SK-N-SH treated with all-trans-retinoic acid at 6 μM for 48 hours (cell line): Measurements from ENCODE around the gene TAOK3.

Source experiments
- ATAC-seq: fragments of 200-7000 bp; cut with Tn5 transposase; 3 replicates; pipeline ENCODE4 v1.9.1; 2020; ENCODE audit warnings: mild to moderate bottlenecking, moderate library complexity
- ARNTL ChIP-seq: fragments of 450-650 bp; formaldehyde crosslinking; IDR thresholded peaks from 2 replicates; pipeline ENCODE4 v1.5.0; 2020; ENCODE audit warnings: low read depth, mild to moderate bottlenecking, moderate library complexity, borderline replicate concordance
- BACH2 ChIP-seq: fragments of 250-450 bp; sonication (Bioruptor Pico); IDR thresholded peaks from 2 replicates; pipeline ENCODE4 v1.9.0; 2021; ENCODE audit warnings: mild to moderate bottlenecking, borderline replicate concordance
- CSDC2 ChIP-seq: fragments of 250-450 bp; sonication (Bioruptor Pico); IDR thresholded peaks from 2 replicates; pipeline ENCODE4 v1.5.0; 2020; ENCODE audit warnings: mild to moderate bottlenecking, moderate library complexity
- CSRNP3 ChIP-seq: fragments of 250-450 bp; sonication (Bioruptor Pico); IDR thresholded peaks from 2 replicates; pipeline ENCODE4 v1.5.1; 2021; ENCODE audit warnings: mild to moderate bottlenecking, moderate library complexity
- ESRRG ChIP-seq: fragments of 250-450 bp; sonication (Bioruptor Pico); IDR thresholded peaks from 2 replicates; pipeline ENCODE4 v1.6.1; 2021; ENCODE audit warnings: mild to moderate bottlenecking
- GLIS3 ChIP-seq: fragments of 250-450 bp; sonication (Bioruptor Pico); IDR thresholded peaks from 2 replicates; pipeline ENCODE4 v1.5.0; 2020; ENCODE audit warnings: mild to moderate bottlenecking, moderate library complexity
- ISL1 ChIP-seq: fragments of 250-450 bp; sonication (Bioruptor Pico); IDR thresholded peaks from 2 replicates; pipeline ENCODE4 v2.1.2; 2022; ENCODE audit warnings: mild to moderate bottlenecking, moderate library complexity
- OSR1 ChIP-seq: fragments of 250-450 bp; sonication (Bioruptor Pico); IDR thresholded peaks from 2 replicates; pipeline ENCODE4 v1.8.0; 2022; ENCODE audit warnings: moderate library complexity, mild to moderate bottlenecking, inconsistent platforms
- POU6F1 ChIP-seq: fragments of 250-450 bp; sonication (Bioruptor Pico); IDR thresholded peaks from 2 replicates; pipeline ENCODE4 v1.8.0; 2021; ENCODE audit warnings: low read depth, mild to moderate bottlenecking, moderate library complexity, borderline replicate concordance
- PPARA ChIP-seq: fragments of 250-450 bp; sonication (Bioruptor Pico); IDR thresholded peaks from 2 replicates; pipeline ENCODE4 v1.5.0; 2020; ENCODE audit warnings: mild to moderate bottlenecking, borderline replicate concordance
- RARB ChIP-seq: fragments of 250-450 bp; sonication (Bioruptor Pico); IDR thresholded peaks from 2 replicates; pipeline ENCODE4 v1.8.0; 2021; ENCODE audit warnings: mild to moderate bottlenecking, moderate library complexity
- SNAI2 ChIP-seq: fragments of 250-450 bp; sonication (Bioruptor Pico); IDR thresholded peaks from 2 replicates; pipeline ENCODE4 v1.5.0; 2020; ENCODE audit warnings: mild to moderate bottlenecking, moderate library complexity
- TOX ChIP-seq: fragments of 250-450 bp; sonication (Bioruptor Pico); IDR thresholded peaks from 2 replicates; pipeline ENCODE4 v1.8.0; 2021; ENCODE audit warnings: mild to moderate bottlenecking, moderate library complexity, borderline replicate concordance
- ZC3H10 ChIP-seq: fragments of 250-450 bp; sonication (Bioruptor Pico); IDR thresholded peaks from 2 replicates; pipeline ENCODE4 v1.5.1; 2021; ENCODE audit warnings: mild to moderate bottlenecking, moderate library complexity
- ZFP3 ChIP-seq: fragments of 250-450 bp; sonication (Bioruptor Pico); IDR thresholded peaks from 2 replicates; pipeline ENCODE4 v1.5.0; 2020; ENCODE audit warnings: mild to moderate bottlenecking, moderate library complexity
- ZNF70 ChIP-seq: fragments of 450-650 bp; formaldehyde crosslinking; IDR thresholded peaks from 2 replicates; pipeline ENCODE4 v1.5.0; 2020; ENCODE audit warnings: mild to moderate bottlenecking, moderate library complexity
- ZNF8 ChIP-seq: fragments of 450-650 bp; formaldehyde crosslinking; IDR thresholded peaks from 2 replicates; pipeline ENCODE4 v1.5.0; 2020; ENCODE audit warnings: mild to moderate bottlenecking, moderate library complexity
- TF ChIP-seq, protein P1 (sequence below): fragments of 250-450 bp; sonication (Bioruptor Pico); IDR thresholded peaks from 2 replicates; pipeline ENCODE4 v1.5.0; 2020; ENCODE audit warnings: mild to moderate bottlenecking, moderate library complexity
- TF ChIP-seq, protein P2 (sequence below): fragments of 250-450 bp; sonication (Bioruptor Pico); IDR thresholded peaks from 2 replicates; pipeline ENCODE4 v1.8.0; 2020; ENCODE audit warnings: mild to moderate bottlenecking, moderate library complexity, borderline replicate concordance
- TF ChIP-seq, protein P3 (sequence below): fragments of 250-450 bp; sonication (Bioruptor Pico); IDR thresholded peaks from 2 replicates; pipeline ENCODE4 v1.5.1; 2020; ENCODE audit warnings: low read depth, mild to moderate bottlenecking, moderate library complexity

The TAOK3 gene

GRCh38 chr12:118122264-118122663, 250.4 kb downstream of the TAOK3 start:
- TF ChIP-seq ZFP3 (no peak), SNAI2 (no peak), ESRRG (CRISPR knock-in tag) (no peak), ZNF8 (CRISPR knock-in tag) (no peak), RARB (CRISPR knock-in tag) (no peak), CSRNP3 (CRISPR knock-in tag) (no peak), ZNF70 (CRISPR knock-in tag) (no peak), ISL1 (CRISPR knock-in tag) (no peak), PPARA (CRISPR knock-in tag) (no peak), BACH2 (CRISPR knock-in tag) (no peak), OSR1 (CRISPR knock-in tag) (no peak), CSDC2 (CRISPR knock-in tag) (no peak)
- TF ChIP-seq, protein P1, sequence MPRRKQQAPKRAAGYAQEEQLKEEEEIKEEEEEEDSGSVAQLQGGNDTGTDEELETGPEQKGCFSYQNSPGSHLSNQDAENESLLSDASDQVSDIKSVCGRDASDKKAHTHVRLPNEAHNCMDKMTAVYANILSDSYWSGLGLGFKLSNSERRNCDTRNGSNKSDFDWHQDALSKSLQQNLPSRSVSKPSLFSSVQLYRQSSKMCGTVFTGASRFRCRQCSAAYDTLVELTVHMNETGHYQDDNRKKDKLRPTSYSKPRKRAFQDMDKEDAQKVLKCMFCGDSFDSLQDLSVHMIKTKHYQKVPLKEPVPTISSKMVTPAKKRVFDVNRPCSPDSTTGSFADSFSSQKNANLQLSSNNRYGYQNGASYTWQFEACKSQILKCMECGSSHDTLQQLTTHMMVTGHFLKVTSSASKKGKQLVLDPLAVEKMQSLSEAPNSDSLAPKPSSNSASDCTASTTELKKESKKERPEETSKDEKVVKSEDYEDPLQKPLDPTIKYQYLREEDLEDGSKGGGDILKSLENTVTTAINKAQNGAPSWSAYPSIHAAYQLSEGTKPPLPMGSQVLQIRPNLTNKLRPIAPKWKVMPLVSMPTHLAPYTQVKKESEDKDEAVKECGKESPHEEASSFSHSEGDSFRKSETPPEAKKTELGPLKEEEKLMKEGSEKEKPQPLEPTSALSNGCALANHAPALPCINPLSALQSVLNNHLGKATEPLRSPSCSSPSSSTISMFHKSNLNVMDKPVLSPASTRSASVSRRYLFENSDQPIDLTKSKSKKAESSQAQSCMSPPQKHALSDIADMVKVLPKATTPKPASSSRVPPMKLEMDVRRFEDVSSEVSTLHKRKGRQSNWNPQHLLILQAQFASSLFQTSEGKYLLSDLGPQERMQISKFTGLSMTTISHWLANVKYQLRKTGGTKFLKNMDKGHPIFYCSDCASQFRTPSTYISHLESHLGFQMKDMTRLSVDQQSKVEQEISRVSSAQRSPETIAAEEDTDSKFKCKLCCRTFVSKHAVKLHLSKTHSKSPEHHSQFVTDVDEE (CRISPR knock-in tag): no peak
- ATAC-seq: no peak

- TF ChIP-seq TOX (CRISPR knock-in tag): no peak
- TF ChIP-seq, protein P2, sequence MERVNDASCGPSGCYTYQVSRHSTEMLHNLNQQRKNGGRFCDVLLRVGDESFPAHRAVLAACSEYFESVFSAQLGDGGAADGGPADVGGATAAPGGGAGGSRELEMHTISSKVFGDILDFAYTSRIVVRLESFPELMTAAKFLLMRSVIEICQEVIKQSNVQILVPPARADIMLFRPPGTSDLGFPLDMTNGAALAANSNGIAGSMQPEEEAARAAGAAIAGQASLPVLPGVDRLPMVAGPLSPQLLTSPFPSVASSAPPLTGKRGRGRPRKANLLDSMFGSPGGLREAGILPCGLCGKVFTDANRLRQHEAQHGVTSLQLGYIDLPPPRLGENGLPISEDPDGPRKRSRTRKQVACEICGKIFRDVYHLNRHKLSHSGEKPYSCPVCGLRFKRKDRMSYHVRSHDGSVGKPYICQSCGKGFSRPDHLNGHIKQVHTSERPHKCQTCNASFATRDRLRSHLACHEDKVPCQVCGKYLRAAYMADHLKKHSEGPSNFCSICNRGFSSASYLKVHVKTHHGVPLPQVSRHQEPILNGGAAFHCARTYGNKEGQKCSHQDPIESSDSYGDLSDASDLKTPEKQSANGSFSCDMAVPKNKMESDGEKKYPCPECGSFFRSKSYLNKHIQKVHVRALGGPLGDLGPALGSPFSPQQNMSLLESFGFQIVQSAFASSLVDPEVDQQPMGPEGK (CRISPR knock-in tag): no peak
- TF ChIP-seq ZNF70 (CRISPR knock-in tag): no peak
- no peak for TF ChIP-seq ISL1 (CRISPR knock-in tag)
- ATAC-seq: peak; percentile 94
These were observed 251.9 kb downstream of the TAOK3 start for GRCh38 chr12:118120579-118121363.

DNA sequence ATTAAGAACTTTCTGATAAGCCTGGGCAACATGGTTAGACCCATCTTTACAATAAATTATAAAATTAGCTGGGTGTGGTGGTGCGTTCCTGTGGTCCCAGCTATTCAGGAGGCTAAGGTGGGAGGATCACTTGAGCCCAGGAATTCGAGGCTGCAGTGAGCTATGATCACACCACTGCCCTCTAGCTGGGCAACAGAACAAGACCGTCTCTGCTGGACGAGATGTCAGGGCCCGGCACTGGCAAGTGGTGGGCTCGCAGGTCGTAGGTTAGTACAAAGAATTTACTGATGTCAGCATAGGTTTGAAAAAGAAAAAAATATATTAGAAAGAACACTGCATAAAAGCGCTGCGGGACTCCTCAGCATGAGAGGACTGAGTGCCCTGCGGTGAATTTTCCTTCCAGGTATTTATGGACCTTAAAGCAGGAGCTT, 253.2 kb downstream of the TAOK3 start:
- no peak for TF ChIP-seq SNAI2
- no peak for TF ChIP-seq TOX (CRISPR knock-in tag)
- TF ChIP-seq RARB (CRISPR knock-in tag): no peak
- ATAC-seq: no peak

DNA sequence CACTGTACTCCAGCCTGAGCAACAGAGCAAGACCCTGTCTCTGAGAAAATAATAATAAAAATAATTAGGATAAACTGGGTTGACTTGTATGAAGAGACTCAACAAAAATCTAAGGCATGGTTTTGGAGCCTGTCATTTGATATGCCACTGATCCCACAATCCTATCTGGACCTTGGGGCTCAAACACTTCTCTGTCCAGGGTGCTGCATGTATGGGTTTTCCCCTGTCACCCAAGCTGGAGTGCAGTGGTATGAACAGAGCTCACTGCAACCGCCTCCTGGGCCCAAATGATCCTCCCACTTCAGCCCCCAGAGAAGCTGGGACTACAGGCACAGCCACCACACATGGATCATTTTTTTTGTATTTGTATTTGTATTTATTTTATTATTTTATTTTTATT, 263.6 kb downstream of the TAOK3 start:
- no peak for TF ChIP-seq POU6F1 (CRISPR knock-in tag)
- TF ChIP-seq ZNF8 (CRISPR knock-in tag): no peak
- TF ChIP-seq ZNF70 (CRISPR knock-in tag): no peak
- no peak for TF ChIP-seq GLIS3 (CRISPR knock-in tag)
- TF ChIP-seq ARNTL: no peak
- TF ChIP-seq, all 23 proteins: peak for 0
- no peak for ATAC-seq

DNA sequence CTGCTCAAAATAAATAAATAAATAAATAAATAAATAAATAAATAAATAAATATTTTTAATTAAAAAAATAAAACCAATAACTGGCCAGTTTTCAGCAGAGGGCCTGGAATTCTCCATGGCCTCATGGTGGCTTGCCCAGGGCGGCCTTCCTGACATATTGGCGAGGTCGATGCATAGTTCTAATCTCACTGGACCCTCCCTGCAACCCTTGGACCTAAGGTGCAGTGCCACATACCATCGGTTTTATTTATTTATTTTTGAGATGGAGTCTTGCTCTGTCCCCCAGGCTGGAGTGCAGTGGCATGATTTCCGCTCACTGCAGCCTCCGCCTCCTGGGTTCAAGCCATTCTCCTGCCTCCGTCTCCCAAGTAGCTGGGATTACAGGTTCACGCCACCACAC, 265.0 kb downstream of the TAOK3 start:
- no peak for ATAC-seq
- no peak for TF ChIP-seq ZC3H10
- no peak for TF ChIP-seq ESRRG (CRISPR knock-in tag)
- TF ChIP-seq ISL1 (CRISPR knock-in tag): no peak
- TF ChIP-seq, protein P2 (CRISPR knock-in tag): no peak
- TF ChIP-seq, protein P3, sequence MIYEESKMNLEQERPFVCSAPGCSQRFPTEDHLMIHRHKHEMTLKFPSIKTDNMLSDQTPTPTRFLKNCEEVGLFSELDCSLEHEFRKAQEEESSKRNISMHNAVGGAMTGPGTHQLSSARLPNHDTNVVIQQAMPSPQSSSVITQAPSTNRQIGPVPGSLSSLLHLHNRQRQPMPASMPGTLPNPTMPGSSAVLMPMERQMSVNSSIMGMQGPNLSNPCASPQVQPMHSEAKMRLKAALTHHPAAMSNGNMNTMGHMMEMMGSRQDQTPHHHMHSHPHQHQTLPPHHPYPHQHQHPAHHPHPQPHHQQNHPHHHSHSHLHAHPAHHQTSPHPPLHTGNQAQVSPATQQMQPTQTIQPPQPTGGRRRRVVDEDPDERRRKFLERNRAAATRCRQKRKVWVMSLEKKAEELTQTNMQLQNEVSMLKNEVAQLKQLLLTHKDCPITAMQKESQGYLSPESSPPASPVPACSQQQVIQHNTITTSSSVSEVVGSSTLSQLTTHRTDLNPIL (CRISPR knock-in tag): no peak
- TF ChIP-seq, protein P1 (CRISPR knock-in tag): no peak
- TF ChIP-seq CSDC2 (CRISPR knock-in tag): no peak
